Stimulated activated CD4-positive, alpha-beta T cell treated with anti-CD3 and anti-CD28 coated beads, Interleukin-1b, Interleukin-23, amount 100 ng/mL, for 24 hours (primary cell): ENCODE measurements around the gene ZNF428.

Experiments
- DNase-seq, 4 experiments: peaks; one replicate each; pipeline ENCODE4 v3.0.0-alpha.2; 2020; ENCODE audit warnings: low read depth in 4 of 4, low spot score in 1 of 4

The ZNF428 gene

GRCh38 chr19:43564800-43565199, 54.6 kb downstream of the ZNF428 start:
- no peak for DNase-seq

- DNase-seq: no peak
Observed at GRCh38 chr19:43563816-43564457, 55.5 kb downstream of the ZNF428 start.

GRCh38 chr19:43562698-43563241, 56.7 kb downstream of the ZNF428 start:
- DNase-seq: peak in 3 of 4 experiments; percentile 27 to 43 (median 39)

GRCh38 chr19:43562226-43562697, 57.2 kb downstream of the ZNF428 start:
- DNase-seq: peak in 1 of 4 experiments; percentile 43

- DNase-seq: no peak
Observed at GRCh38 chr19:43561139-43561970, 58.1 kb downstream of the ZNF428 start.

GRCh38 chr19:43560687-43561086, 58.7 kb downstream of the ZNF428 start:
- no peak for DNase-seq
